ENCODE results near the gene LTBP1. TPM values are rescaled to one million over a fixed set of nuclear protein-coding genes. Genes with fewer than 3 reads are reported as not detected.

LTBP1 gene
- total RNA-seq, 1 experiment from 2014 or later, result 28.5 TPM

DNA sequence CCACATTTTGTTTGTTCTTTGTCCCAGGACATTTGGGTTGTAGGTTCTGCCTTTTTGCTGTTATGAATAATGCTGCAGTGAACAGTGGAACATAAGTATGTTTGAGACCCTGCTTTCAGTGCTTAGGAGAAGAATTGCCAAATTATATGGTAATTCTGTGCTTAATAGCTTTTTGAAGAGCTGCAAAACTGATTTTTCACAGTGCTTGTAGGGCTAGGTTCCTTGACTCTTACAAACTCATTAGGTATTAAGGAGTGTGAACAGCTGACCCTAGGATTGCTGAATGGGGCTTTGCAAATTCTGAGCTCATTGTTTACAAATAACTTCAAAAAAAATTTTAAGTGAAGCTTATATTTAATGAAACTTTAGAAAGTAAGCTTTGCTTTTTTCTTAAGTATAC lies 154.2 kb downstream of the LTBP1 start:
- no peak overlapping the region for H2BK120ac ChIP-seq (ENCODE audit: low read depth, low read length, poor library complexity, severe bottlenecking)
- H3K4ac ChIP-seq (ENCODE audit: low read depth, low read length), result no peak overlapping the region
- H2AFZ ChIP-seq (ENCODE audit: low read length), result no peak overlapping the region
- no peak overlapping the region for H3K27ac Mint-ChIP-seq
- H3K79me1 ChIP-seq (ENCODE audit: insufficient read depth, low read depth, low read length, poor library complexity, severe bottlenecking), result no peaks in the 10 kb centered on the region
- H3K4me1 Mint-ChIP-seq, result peaks cover 9 to 12% of the 10 kb centered on the region in 2 experiments
- no peaks in the 10 kb centered on the region for H3K23me2 ChIP-seq (ENCODE audit: insufficient read length, low read depth, low read length, poor library complexity, severe bottlenecking)
- no peak overlapping the region for H3K14ac ChIP-seq (ENCODE audit: insufficient read depth, low read length)
- H4K8ac ChIP-seq (replicated peaks; ENCODE audit: insufficient read length, low read depth, low read length), result no peak overlapping the region
- H3K27me3 Mint-ChIP-seq (ENCODE audit: low read depth), result no peaks in the 10 kb centered on the region
- H3K9me3 Mint-ChIP-seq, result no peaks in the 10 kb centered on the region
- H3K9me3 ChIP-seq (ENCODE audit: control insufficient read depth, low read depth, low read length), result no peaks in the 10 kb centered on the region
- H4K5ac ChIP-seq (ENCODE audit: insufficient read length, low read depth, low read length), result no peak overlapping the region
- H4K91ac ChIP-seq (ENCODE audit: insufficient read length, low read depth, low read length), result no peak overlapping the region
- H3K4me1 ChIP-seq (ENCODE audit: insufficient read depth, low read length), result no peaks in the 10 kb centered on the region
- no peak overlapping the region for H3K23ac ChIP-seq (ENCODE audit: insufficient read length, low read depth, low read length)
- H3K18ac ChIP-seq (ENCODE audit: insufficient read length, low read depth, low read length), result no peak overlapping the region
- no peak overlapping the region for H3K56ac ChIP-seq (ENCODE audit: insufficient read length, low read depth, low read length)
- no peak overlapping the region for H3K4me2 ChIP-seq (ENCODE audit: insufficient read depth, insufficient read length, low read length)
- no peaks in the 10 kb centered on the region for H3K27me3 ChIP-seq (ENCODE audit: insufficient read depth, low read length)
- H2AK5ac ChIP-seq (ENCODE audit: insufficient read length, low read length), result no peak overlapping the region
- no peaks in the 10 kb centered on the region for H3K79me2 ChIP-seq (ENCODE audit: insufficient read depth, low read length)
- H3K4me3 Mint-ChIP-seq, result no peak overlapping the region
- H3K36me3 Mint-ChIP-seq (ENCODE audit: insufficient read depth in 1 of 3, low read depth in 3 of 3), result no peaks in the 10 kb centered on the region; a peak in 1 of 7 replicates
- H3K27ac ChIP-seq (ENCODE audit: insufficient read length, low read depth, low read length), result no peak overlapping the region
- no peaks in the 10 kb centered on the region for H4K20me1 ChIP-seq (ENCODE audit: control insufficient read depth, insufficient read depth, insufficient read length)
- H3K9ac ChIP-seq (ENCODE audit: extremely low read depth, insufficient read length, low read length), result no peak overlapping the region
- no peak for DNase-seq
- no peak overlapping the region for H2BK12ac ChIP-seq (ENCODE audit: insufficient read length, low read depth, low read length)
- no peak overlapping the region for H2BK5ac ChIP-seq (ENCODE audit: insufficient read length, low read length)
- H2BK20ac ChIP-seq (ENCODE audit: low read depth, low read length, poor library complexity, severe bottlenecking), result no peak overlapping the region
- TF ChIP-seq, protein P1, sequence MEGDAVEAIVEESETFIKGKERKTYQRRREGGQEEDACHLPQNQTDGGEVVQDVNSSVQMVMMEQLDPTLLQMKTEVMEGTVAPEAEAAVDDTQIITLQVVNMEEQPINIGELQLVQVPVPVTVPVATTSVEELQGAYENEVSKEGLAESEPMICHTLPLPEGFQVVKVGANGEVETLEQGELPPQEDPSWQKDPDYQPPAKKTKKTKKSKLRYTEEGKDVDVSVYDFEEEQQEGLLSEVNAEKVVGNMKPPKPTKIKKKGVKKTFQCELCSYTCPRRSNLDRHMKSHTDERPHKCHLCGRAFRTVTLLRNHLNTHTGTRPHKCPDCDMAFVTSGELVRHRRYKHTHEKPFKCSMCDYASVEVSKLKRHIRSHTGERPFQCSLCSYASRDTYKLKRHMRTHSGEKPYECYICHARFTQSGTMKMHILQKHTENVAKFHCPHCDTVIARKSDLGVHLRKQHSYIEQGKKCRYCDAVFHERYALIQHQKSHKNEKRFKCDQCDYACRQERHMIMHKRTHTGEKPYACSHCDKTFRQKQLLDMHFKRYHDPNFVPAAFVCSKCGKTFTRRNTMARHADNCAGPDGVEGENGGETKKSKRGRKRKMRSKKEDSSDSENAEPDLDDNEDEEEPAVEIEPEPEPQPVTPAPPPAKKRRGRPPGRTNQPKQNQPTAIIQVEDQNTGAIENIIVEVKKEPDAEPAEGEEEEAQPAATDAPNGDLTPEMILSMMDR (conservative IDR thresholded peaks at IDR 0.05), result no peak
- H2BK15ac ChIP-seq (ENCODE audit: low read depth, low read length), result no peak overlapping the region
- H3T11ph ChIP-seq (ENCODE audit: low read length), result no peak overlapping the region
